ENCODE measurements around the gene EEF2.
"Not testable (repeated sequence)": the region's sequence is repeated elsewhere in the genome, so short reads cannot be mapped to it uniquely, and the experiment has no call there.

The EEF2 gene

GRCh38 chr19:4014541-4015491 is 29.6 kb upstream of the EEF2 start:
- DNase-seq, result peak; percentile 68

- DNase-seq, result no peak
Measured at GRCh38 chr19:4013886-4014540, 28.8 kb upstream of the EEF2 start.

- DNase-seq, result no peak
Measured at GRCh38 chr19:4012975-4013634, 27.8 kb upstream of the EEF2 start.

GRCh38 chr19:4012092-4012974 is 27.1 kb upstream of the EEF2 start:
- DNase-seq, result no peak

GRCh38 chr19:4011430-4011829 is 26.2 kb upstream of the EEF2 start:
- DNase-seq, result not testable (repeated sequence)

GRCh38 chr19:4010808-4011110 is 25.5 kb upstream of the EEF2 start:
- no peak for DNase-seq

- DNase-seq, result no peak
Measured at GRCh38 chr19:4009990-4010807, 24.9 kb upstream of the EEF2 start.

GRCh38 chr19:4007836-4008539 is 22.7 kb upstream of the EEF2 start:
- DNase-seq, result peak; percentile 69

GRCh38 chr19:4007021-4007835 is 22.0 kb upstream of the EEF2 start, which contains the start of gene PIAS4:
Gene PIAS4 (plus strand): TSS chr19:4007736. CDS start chr19:4007761, 25 bp downstream.
- DNase-seq, result peak; percentile 96

- not testable (repeated sequence) for DNase-seq
Measured at GRCh38 chr19:4005436-4005835, 20.2 kb upstream of the EEF2 start.

GRCh38 chr19:4000798-4001197 is 15.5 kb upstream of the EEF2 start:
- not testable (repeated sequence) for DNase-seq

- not testable (repeated sequence) for DNase-seq
Measured at GRCh38 chr19:3998667-3999412, 13.6 kb upstream of the EEF2 start.

GRCh38 chr19:3995607-3996006 is 10.3 kb upstream of the EEF2 start:
- no peak for DNase-seq

GRCh38 chr19:3990815-3991117 is 5.5 kb upstream of the EEF2 start:
- no peak for DNase-seq

GRCh38 chr19:3987619-3988371 is 2.5 kb upstream of the EEF2 start:
- DNase-seq, result peak; percentile 93

- peak; percentile 78 for DNase-seq
Measured at GRCh38 chr19:3986260-3987041, 1.2 kb upstream of the EEF2 start.

- no peak for DNase-seq
Measured at GRCh38 chr19:3985643-3986259, 488 bp upstream of the EEF2 start.

- DNase-seq, result no peak
Measured at GRCh38 chr19:3984584-3984907, 717 bp downstream of the EEF2 start.

All from activated CD8-positive, alpha-beta memory T cell treated with anti-CD3 and anti-CD28 coated beads, Interleukin-2, amount 50 U/mL, for 48 hours (primary cell).